ENCODE results near the gene IGSF22. TPM values are rescaled to one million over a fixed set of nuclear protein-coding genes. Genes with fewer than 3 reads are reported as not detected.

Gene IGSF22
- total and polyA plus RNA-seq, 9 of the 15 experiments (the other 6 are each of a cell fraction or from before 2014, with no cell fraction given) = not detected

GRCh38 chr11:18720808-18721560 is 5.0 kb downstream of the IGSF22 start:
- H3K9ac ChIP-seq (ENCODE audit: insufficient read depth in 1 of 2, low read depth in 2 of 2, low read length in 2 of 2) = peak overlapping the region in 1 of 2 experiments; percentile 82; a peak in 2 of 4 replicates
- no peak for FAIRE-seq
- no peaks in the 10 kb centered on the region for H3K9me3 ChIP-seq (replicated peaks; ENCODE audit: control insufficient read depth, insufficient read depth, low read depth, low read length)
- POLR2A ChIA-PET = interaction anchor here (1.0 to 1.1 kb wide), 2 partner anchors 15 to 23 kb away, joined by 3 to 5 read pairs; partner anchors contain the start of gene TMEM86A
- CTCF ChIA-PET (ENCODE audit: low intra/inter-chr PET ratio) = no interaction called here
- intact Hi-C loops (cut with micrococcal nuclease) (no loop called here), in situ Hi-C loops (cut with MboI) (no loop called here)
- peaks cover 4% of the 10 kb centered on the region; the same call in 1 of the 2 replicates for H4K20me1 ChIP-seq (replicated peaks; ENCODE audit: control insufficient read depth, insufficient read depth, low read length)
- peak; percentile 52 to 72 (median 69) for DNase-seq (ENCODE audit: extremely low read depth in 1 of 4, low spot score in 3 of 4)
- H3K27me3 ChIP-seq (ENCODE audit: control insufficient read depth in 2 of 2, insufficient read depth in 2 of 2, low read length in 2 of 2) = peaks cover 6 to 47% of the 10 kb centered on the region in 2 experiments
- 9% methylated on average over 41 of the region's 41 CpGs for WGBS (ENCODE audit: insufficient coverage, low coverage, missing lambda C conversion rate)
- H3K36me3 ChIP-seq (ENCODE audit: control insufficient read depth, insufficient read depth, low read length) = no peaks in the 10 kb centered on the region
- BruUV-seq (replicated peaks) = no TSS peak
- peak overlapping the region; percentile 93 for H2AFZ ChIP-seq (ENCODE audit: low read depth, low read length)
- peak; percentile 93 for ATAC-seq
- peak overlapping the region; percentile 82 for H3K4me2 ChIP-seq (ENCODE audit: insufficient read depth, low read length)
- no peak overlapping the region for H3K27ac ChIP-seq (ENCODE audit: extremely low read depth, low read depth, low read length)
- H3K79me2 ChIP-seq (ENCODE audit: control insufficient read depth, insufficient read depth, low read length) = no peaks in the 10 kb centered on the region
- peaks cover 2 to 14% of the 10 kb centered on the region in 2 experiments; a peak in 3 of 5 replicates for H3K4me1 ChIP-seq (replicated peaks in 1 of 2; ENCODE audit: control insufficient read depth in 2 of 2, insufficient read depth in 2 of 2, low read length in 2 of 2)
- peaks cover 3% of the 10 kb centered on the region for H3K9me1 ChIP-seq (ENCODE audit: control insufficient read depth, insufficient read depth, low read length)
- H3K4me3 ChIP-seq = peak overlapping the region; percentile 30
- TF ChIP-seq, protein P1, sequence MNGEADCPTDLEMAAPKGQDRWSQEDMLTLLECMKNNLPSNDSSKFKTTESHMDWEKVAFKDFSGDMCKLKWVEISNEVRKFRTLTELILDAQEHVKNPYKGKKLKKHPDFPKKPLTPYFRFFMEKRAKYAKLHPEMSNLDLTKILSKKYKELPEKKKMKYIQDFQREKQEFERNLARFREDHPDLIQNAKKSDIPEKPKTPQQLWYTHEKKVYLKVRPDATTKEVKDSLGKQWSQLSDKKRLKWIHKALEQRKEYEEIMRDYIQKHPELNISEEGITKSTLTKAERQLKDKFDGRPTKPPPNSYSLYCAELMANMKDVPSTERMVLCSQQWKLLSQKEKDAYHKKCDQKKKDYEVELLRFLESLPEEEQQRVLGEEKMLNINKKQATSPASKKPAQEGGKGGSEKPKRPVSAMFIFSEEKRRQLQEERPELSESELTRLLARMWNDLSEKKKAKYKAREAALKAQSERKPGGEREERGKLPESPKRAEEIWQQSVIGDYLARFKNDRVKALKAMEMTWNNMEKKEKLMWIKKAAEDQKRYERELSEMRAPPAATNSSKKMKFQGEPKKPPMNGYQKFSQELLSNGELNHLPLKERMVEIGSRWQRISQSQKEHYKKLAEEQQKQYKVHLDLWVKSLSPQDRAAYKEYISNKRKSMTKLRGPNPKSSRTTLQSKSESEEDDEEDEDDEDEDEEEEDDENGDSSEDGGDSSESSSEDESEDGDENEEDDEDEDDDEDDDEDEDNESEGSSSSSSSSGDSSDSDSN (IDR thresholded peaks at IDR 0.05; ENCODE audit: borderline replicate concordance in 1 of 2, low read depth in 2 of 2, low read length in 2 of 2) = no peak
- 0 out of 4 replicates have a peak, but pooled peaks of 1 of the 2 experiments have one; percentile 20 for TF ChIP-seq MNT (conservative IDR thresholded peaks at IDR 0.05)
- TF ChIP-seq PYGO2 (tag; IDR thresholded peaks at IDR 0.05) = no peak
- TF ChIP-seq RB1 (IDR thresholded peaks at IDR 0.05; ENCODE audit: low read depth) = no peak
- no peak for TF ChIP-seq POLR2B (IDR thresholded peaks at IDR 0.05; ENCODE audit: low read depth, partially characterized antibody)
- TF ChIP-seq FOXA3 (CRISPR knock-in tag; conservative IDR thresholded peaks at IDR 0.05 in 1 of 2, IDR thresholded peaks at IDR 0.05 in 1 of 2) = 0 out of 4 replicates have a peak, but pooled peaks of 1 of the 2 experiments have one; percentile 25
- TF ChIP-seq POLR3G (IDR thresholded peaks at IDR 0.05; ENCODE audit: extremely low read depth, insufficient read length, insufficient replicate concordance) = no peak
- no peak for TF ChIP-seq SMARCE1 (IDR thresholded peaks at IDR 0.05)
- no peak for TF ChIP-seq MECOM (CRISPR knock-in tag; IDR thresholded peaks at IDR 0.05)
- TF ChIP-seq ZSCAN29 (IDR thresholded peaks at IDR 0.05) = no peak
- TF ChIP-seq BRD4 (IDR thresholded peaks at IDR 0.05) = no peak

Measured in K562 (cell line).